ENCODE measurements around the gene AFAP1L2.

The AFAP1L2 gene

DNA sequence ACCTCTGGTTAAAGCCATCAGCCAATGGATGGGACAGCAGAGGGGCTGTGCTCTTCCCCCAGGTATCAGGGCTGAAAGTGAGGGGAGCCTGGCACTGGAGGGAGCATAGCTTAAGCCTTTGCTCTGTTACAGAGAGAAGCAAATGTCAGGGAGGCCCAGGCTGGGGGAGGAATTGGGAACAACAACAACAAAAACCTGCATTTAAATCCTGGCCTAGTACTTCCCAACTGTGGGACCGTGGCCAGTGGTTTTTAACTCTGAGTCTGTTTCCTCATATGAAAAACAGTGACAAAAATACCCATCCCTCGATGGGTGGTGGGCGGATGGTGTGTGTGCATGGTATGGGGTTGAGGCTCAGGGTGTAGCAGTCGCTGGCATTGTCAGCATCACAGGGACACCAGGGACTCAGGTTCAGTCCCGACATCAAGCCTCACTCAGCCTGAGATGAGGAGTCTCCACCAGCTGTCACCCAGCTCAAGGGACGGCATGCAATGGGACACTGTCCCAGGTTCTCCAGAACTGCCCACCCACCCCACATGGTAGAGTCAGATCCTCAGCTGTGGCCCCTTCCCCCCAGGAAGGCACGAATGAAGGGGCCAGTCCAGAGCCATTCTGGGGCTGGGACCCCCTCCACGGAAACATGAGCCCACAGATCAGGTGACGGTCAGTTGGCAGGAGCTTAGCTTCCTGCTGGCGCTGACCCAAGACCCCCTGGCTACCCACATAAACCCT is 74.5 kb downstream of the AFAP1L2 start:
- no peaks in the 10 kb centered on the region for H3K9me2 ChIP-seq (replicated peaks; ENCODE audit: low read depth, low read length)
- no peak overlapping the region for H3K4me3 ChIP-seq (ENCODE audit: low read length, poor library complexity, severe bottlenecking)
- H3F3A ChIP-seq (ENCODE audit: low read depth) = no peaks in the 10 kb centered on the region
- no peaks in the 10 kb centered on the region for H4K20me1 ChIP-seq (ENCODE audit: insufficient read depth, low read length, poor library complexity, severe bottlenecking)
- H3K27me3 ChIP-seq (ENCODE audit: insufficient read depth, low read length, poor library complexity, severe bottlenecking) = no peaks in the 10 kb centered on the region
- no peaks in the 10 kb centered on the region for H3K79me2 ChIP-seq (ENCODE audit: insufficient read depth, low read length)
- no peaks in the 10 kb centered on the region for H3K36me3 ChIP-seq (ENCODE audit: insufficient read depth, low read length)
- no peak overlapping the region for H3K4me2 ChIP-seq (ENCODE audit: low read depth, low read length, poor library complexity, severe bottlenecking)
- TF ChIP-seq, protein P1, sequence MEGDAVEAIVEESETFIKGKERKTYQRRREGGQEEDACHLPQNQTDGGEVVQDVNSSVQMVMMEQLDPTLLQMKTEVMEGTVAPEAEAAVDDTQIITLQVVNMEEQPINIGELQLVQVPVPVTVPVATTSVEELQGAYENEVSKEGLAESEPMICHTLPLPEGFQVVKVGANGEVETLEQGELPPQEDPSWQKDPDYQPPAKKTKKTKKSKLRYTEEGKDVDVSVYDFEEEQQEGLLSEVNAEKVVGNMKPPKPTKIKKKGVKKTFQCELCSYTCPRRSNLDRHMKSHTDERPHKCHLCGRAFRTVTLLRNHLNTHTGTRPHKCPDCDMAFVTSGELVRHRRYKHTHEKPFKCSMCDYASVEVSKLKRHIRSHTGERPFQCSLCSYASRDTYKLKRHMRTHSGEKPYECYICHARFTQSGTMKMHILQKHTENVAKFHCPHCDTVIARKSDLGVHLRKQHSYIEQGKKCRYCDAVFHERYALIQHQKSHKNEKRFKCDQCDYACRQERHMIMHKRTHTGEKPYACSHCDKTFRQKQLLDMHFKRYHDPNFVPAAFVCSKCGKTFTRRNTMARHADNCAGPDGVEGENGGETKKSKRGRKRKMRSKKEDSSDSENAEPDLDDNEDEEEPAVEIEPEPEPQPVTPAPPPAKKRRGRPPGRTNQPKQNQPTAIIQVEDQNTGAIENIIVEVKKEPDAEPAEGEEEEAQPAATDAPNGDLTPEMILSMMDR (conservative IDR thresholded peaks at IDR 0.05; ENCODE audit: low read length) = no peak
- no peak for TF ChIP-seq EZH2phosphoT487 (IDR thresholded peaks at IDR 0.05; ENCODE audit: borderline replicate concordance)
- H3K9me3 ChIP-seq (ENCODE audit: insufficient read depth, low read depth, low read length) = no peaks in the 10 kb centered on the region
- H2AFZ ChIP-seq (ENCODE audit: low read length) = no peak overlapping the region
- no peak overlapping the region for H3K9ac ChIP-seq (ENCODE audit: low read depth, low read length, poor library complexity, severe bottlenecking)
- peaks cover 41% of the 10 kb centered on the region for H3K4me1 ChIP-seq (ENCODE audit: insufficient read depth, low read length, poor library complexity, severe bottlenecking)

DNA sequence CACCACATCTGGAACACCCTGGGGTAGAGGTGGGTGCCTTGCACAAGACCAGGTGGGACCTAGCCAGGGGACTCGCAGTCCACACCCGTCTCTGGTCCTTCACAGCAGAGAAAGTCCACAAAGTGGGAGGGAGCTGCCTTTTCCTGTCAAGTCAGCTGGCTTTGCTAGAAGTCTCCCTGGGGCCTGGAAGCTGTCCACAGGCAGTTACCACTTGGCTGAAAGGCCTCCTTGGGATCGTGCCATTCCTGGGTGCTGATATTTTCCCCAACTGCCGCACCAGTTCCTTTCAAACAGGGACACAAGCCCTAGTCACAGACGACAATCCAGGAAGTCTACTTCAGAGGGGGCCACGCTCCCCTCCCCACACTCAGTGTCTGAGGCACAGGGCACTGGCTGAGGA is 75.4 kb downstream of the AFAP1L2 start:
- TF ChIP-seq, protein P1 (conservative IDR thresholded peaks at IDR 0.05; ENCODE audit: low read length) = no peak
- H3K9me3 ChIP-seq (ENCODE audit: insufficient read depth, low read depth, low read length) = no peaks in the 10 kb centered on the region
- no peaks in the 10 kb centered on the region for H3K36me3 ChIP-seq (ENCODE audit: insufficient read depth, low read length)
- H4K20me1 ChIP-seq (ENCODE audit: insufficient read depth, low read length, poor library complexity, severe bottlenecking) = no peaks in the 10 kb centered on the region
- H3F3A ChIP-seq (ENCODE audit: low read depth) = no peaks in the 10 kb centered on the region
- no peak overlapping the region for H2AFZ ChIP-seq (ENCODE audit: low read length)
- H3K4me2 ChIP-seq (ENCODE audit: low read depth, low read length, poor library complexity, severe bottlenecking) = no peak overlapping the region
- peaks cover 32% of the 10 kb centered on the region for H3K4me1 ChIP-seq (ENCODE audit: insufficient read depth, low read length, poor library complexity, severe bottlenecking)
- H3K4me3 ChIP-seq (ENCODE audit: low read length, poor library complexity, severe bottlenecking) = no peak overlapping the region
- H3K9ac ChIP-seq (ENCODE audit: low read depth, low read length, poor library complexity, severe bottlenecking) = no peak overlapping the region
- H3K9me2 ChIP-seq (replicated peaks; ENCODE audit: low read depth, low read length) = no peaks in the 10 kb centered on the region
- no peaks in the 10 kb centered on the region for H3K79me2 ChIP-seq (ENCODE audit: insufficient read depth, low read length)
- H3K27me3 ChIP-seq (ENCODE audit: insufficient read depth, low read length, poor library complexity, severe bottlenecking) = no peaks in the 10 kb centered on the region

DNA sequence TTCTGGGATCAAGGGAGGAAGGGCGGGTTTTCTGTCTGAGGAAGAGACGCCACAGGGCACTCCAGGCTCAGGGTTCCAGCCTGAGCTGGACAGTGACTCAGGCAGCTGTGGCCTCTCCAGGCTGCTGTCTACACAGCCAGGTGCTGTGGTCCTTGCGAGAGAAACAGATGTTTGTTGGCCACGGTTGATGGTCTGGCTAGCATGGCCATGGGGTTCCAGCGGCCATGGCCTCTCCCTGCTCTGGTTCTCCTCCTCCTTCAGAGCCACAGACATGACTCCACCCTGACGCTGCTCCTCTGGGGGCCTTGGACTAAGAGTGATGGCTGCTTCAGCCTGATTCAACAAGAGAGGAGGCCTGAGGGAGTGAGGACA is 75.9 kb downstream of the AFAP1L2 start:
- H3K4me2 ChIP-seq (ENCODE audit: low read depth, low read length, poor library complexity, severe bottlenecking) = no peak overlapping the region
- H2AFZ ChIP-seq (ENCODE audit: low read length) = no peak overlapping the region
- no peaks in the 10 kb centered on the region for H3K36me3 ChIP-seq (ENCODE audit: insufficient read depth, low read length)

More for the DNA sequence above, 75.9 kb downstream of the AFAP1L2 start:
- Histone ChIP-seq H4K20me1 (ENCODE audit: insufficient read depth, low read length, poor library complexity, severe bottlenecking) (no peaks in the 10 kb centered on the region), H3K9ac (ENCODE audit: low read depth, low read length, poor library complexity, severe bottlenecking) (no peak overlapping the region), H3K4me3 (ENCODE audit: low read length, poor library complexity, severe bottlenecking) (no peak overlapping the region), H3F3A (ENCODE audit: low read depth) (no peaks in the 10 kb centered on the region), H3K79me2 (ENCODE audit: insufficient read depth, low read length) (no peaks in the 10 kb centered on the region), H3K27me3 (ENCODE audit: insufficient read depth, low read length, poor library complexity, severe bottlenecking) (no peaks in the 10 kb centered on the region), H3K4me1 (ENCODE audit: insufficient read depth, low read length, poor library complexity, severe bottlenecking) (peaks cover 30% of the 10 kb centered on the region), H3K9me2 (replicated peaks; ENCODE audit: low read depth, low read length) (no peaks in the 10 kb centered on the region), H3K9me3 (ENCODE audit: insufficient read depth, low read depth, low read length) (no peaks in the 10 kb centered on the region)
- TF ChIP-seq, protein P1 (conservative IDR thresholded peaks at IDR 0.05; ENCODE audit: low read length) = no peak
- no peak for TF ChIP-seq EZH2phosphoT487 (IDR thresholded peaks at IDR 0.05; ENCODE audit: borderline replicate concordance)
